Esophagus muscularis mucosa (tissue), 3 donors: ENCODE measurements around the gene COL25A1.

Source experiments
- POLR2A ChIP-seq: fragments of 450-650 bp; IDR thresholded peaks from one replicate; pipeline ENCODE4 v1.6.1; 2017; ENCODE audit warnings: antibody characterized with exemption, moderate library complexity, mild to moderate bottlenecking, low read depth
- TF ChIP-seq, protein P1 (sequence below), 3 experiments: fragments of 200-600 bp in 2 of 3; fragments of 450-650 bp in 1 of 3; sonication (generic) in 2 of 3; IDR thresholded peaks; one replicate each; pipeline ENCODE4 v1.5.1; 2017 to 2019; ENCODE audit warnings: antibody characterized with exemption in 3 of 3, mild to moderate bottlenecking in 2 of 3, moderate library complexity in 1 of 3

DNA sequence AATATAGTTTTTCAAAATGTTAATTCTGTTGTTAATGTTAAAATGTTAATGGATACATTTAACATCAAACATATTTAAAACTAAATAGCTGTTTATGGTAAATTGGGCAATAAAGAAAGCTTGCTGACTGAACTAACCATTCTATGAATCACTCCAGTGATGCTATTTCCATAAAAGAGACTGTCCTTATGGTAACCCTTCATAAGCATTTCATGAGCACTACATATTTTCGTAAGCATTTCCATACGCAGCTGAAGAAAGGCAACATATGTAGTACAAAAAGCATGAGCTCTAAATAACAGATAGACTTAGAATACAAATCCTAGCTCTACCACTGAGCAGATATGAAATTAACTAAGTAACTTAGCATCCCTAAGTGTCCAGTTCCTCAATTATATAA lies 188.9 kb downstream of the COL25A1 start:
- TF ChIP-seq, protein P1, sequence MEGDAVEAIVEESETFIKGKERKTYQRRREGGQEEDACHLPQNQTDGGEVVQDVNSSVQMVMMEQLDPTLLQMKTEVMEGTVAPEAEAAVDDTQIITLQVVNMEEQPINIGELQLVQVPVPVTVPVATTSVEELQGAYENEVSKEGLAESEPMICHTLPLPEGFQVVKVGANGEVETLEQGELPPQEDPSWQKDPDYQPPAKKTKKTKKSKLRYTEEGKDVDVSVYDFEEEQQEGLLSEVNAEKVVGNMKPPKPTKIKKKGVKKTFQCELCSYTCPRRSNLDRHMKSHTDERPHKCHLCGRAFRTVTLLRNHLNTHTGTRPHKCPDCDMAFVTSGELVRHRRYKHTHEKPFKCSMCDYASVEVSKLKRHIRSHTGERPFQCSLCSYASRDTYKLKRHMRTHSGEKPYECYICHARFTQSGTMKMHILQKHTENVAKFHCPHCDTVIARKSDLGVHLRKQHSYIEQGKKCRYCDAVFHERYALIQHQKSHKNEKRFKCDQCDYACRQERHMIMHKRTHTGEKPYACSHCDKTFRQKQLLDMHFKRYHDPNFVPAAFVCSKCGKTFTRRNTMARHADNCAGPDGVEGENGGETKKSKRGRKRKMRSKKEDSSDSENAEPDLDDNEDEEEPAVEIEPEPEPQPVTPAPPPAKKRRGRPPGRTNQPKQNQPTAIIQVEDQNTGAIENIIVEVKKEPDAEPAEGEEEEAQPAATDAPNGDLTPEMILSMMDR (IDR thresholded peaks at IDR 0.05): no peak
- TF ChIP-seq POLR2A: no peak
